Measurements from ENCODE around the gene ACBD6.

The ACBD6 gene

GRCh38 chr1:180489313-180489712 is 13.1 kb downstream of the ACBD6 start:
- TF ChIP-seq CTCF (IDR thresholded peaks at IDR 0.05; ENCODE audit: low read depth, low read length): no peak
- no peak overlapping the region for H3K4me3 ChIP-seq (ENCODE audit: low read depth, low read length)

- no peak for TF ChIP-seq CTCF (IDR thresholded peaks at IDR 0.05; ENCODE audit: low read depth, low read length)
- H3K4me3 ChIP-seq (ENCODE audit: low read depth, low read length): no peak overlapping the region
These were observed 13.7 kb downstream of the ACBD6 start for GRCh38 chr1:180488661-180489060.

- no peak for TF ChIP-seq CTCF (IDR thresholded peaks at IDR 0.05; ENCODE audit: low read depth, low read length)
- no peak overlapping the region for H3K4me3 ChIP-seq (ENCODE audit: low read depth, low read length)
These were observed 16.3 kb downstream of the ACBD6 start for GRCh38 chr1:180486092-180486491.

GRCh38 chr1:180484490-180484889 is 17.9 kb downstream of the ACBD6 start:
- TF ChIP-seq CTCF (IDR thresholded peaks at IDR 0.05; ENCODE audit: low read depth, low read length): no peak
- no peak overlapping the region for H3K4me3 ChIP-seq (ENCODE audit: low read depth, low read length)

GRCh38 chr1:180482425-180483275 is 19.7 kb downstream of the ACBD6 start:
- H3K4me3 ChIP-seq (ENCODE audit: low read depth, low read length): 0 out of 2 replicates have a peak overlapping the region, but pooled peaks have one; percentile 8
- TF ChIP-seq CTCF (IDR thresholded peaks at IDR 0.05; ENCODE audit: low read depth, low read length): peak; percentile 34; the same call in 1 of the 2 replicates

GRCh38 chr1:180470031-180470430 is 32.3 kb downstream of the ACBD6 start:
- no peak for TF ChIP-seq CTCF (IDR thresholded peaks at IDR 0.05; ENCODE audit: low read depth, low read length)
- H3K4me3 ChIP-seq (ENCODE audit: low read depth, low read length): no peak overlapping the region

- no peak for TF ChIP-seq CTCF (IDR thresholded peaks at IDR 0.05; ENCODE audit: low read depth, low read length)
- no peak overlapping the region for H3K4me3 ChIP-seq (ENCODE audit: low read depth, low read length)
These were observed 34.1 kb downstream of the ACBD6 start for GRCh38 chr1:180468311-180468710.
